ENCODE results near the gene STK16. TPM values are rescaled to one million over a fixed set of nuclear protein-coding genes. Genes with fewer than 3 reads are reported as not detected.

STK16 gene
- total RNA-seq, 1 experiment from 2014 or later: 21.6 TPM

DNA sequence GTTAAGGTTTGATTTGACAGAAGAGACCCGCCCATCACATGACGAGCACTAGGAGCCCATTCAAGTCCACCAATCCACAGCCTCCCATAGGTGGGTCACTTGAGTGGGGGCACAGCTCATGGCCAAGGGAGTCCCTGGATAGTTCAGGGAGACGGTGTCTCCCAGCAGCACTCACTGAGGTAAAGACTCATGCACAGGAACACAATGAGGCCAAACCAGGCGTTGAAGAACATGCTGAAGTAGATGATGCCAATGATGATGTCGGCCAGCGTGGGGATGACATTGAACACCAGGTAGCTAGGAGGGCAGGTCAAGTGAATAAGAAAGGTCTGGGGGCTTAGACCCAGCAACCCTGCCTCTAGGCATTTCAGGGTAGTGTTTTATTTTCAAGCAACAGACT is 30.5 kb upstream of the STK16 start:
- Mint-ChIP-seq H3K4me3 (no peak overlapping the region), H3K27ac (peak overlapping the region in 1 of 3 experiments; percentile 42; a peak in 1 of 7 replicates), H3K27me3 (ENCODE audit: low read depth) (peaks cover 3% of the 10 kb centered on the region; the same call in 1 of the 2 replicates), H3K9me3 (no peaks in the 10 kb centered on the region), H3K36me3 (ENCODE audit: insufficient read depth in 1 of 3, low read depth in 3 of 3) (peaks cover 14 to 61% (median 51%) of the 10 kb centered on the region in 3 experiments), H3K4me1 (peaks cover 19 to 23% of the 10 kb centered on the region in 2 experiments)
- Histone ChIP-seq H3K27me3 (ENCODE audit: insufficient read depth, low read length) (no peaks in the 10 kb centered on the region), H4K5ac (ENCODE audit: insufficient read length, low read depth, low read length) (no peak overlapping the region), H4K20me1 (ENCODE audit: control insufficient read depth, insufficient read depth, insufficient read length) (no peaks in the 10 kb centered on the region), H3K23me2 (ENCODE audit: insufficient read length, low read depth, low read length, poor library complexity, severe bottlenecking) (peaks cover 7% of the 10 kb centered on the region), H4K8ac (replicated peaks; ENCODE audit: insufficient read length, low read depth, low read length) (no peak overlapping the region), H2BK15ac (ENCODE audit: low read depth, low read length) (no peak overlapping the region), H3K79me2 (ENCODE audit: insufficient read depth, low read length) (no peaks in the 10 kb centered on the region), H3K23ac (ENCODE audit: insufficient read length, low read depth, low read length) (no peak overlapping the region), H3K4ac (ENCODE audit: low read depth, low read length) (no peak overlapping the region), H2BK120ac (ENCODE audit: low read depth, low read length, poor library complexity, severe bottlenecking) (no peak overlapping the region), H2BK5ac (ENCODE audit: insufficient read length, low read length) (no peak overlapping the region), H4K91ac (ENCODE audit: insufficient read length, low read depth, low read length) (no peak overlapping the region), H3K79me1 (ENCODE audit: insufficient read depth, low read depth, low read length, poor library complexity, severe bottlenecking) (no peaks in the 10 kb centered on the region), H3K9me3 (ENCODE audit: control insufficient read depth, low read depth, low read length) (no peaks in the 10 kb centered on the region), H3K18ac (ENCODE audit: insufficient read length, low read depth, low read length) (no peak overlapping the region), H3K14ac (ENCODE audit: insufficient read depth, low read length) (no peak overlapping the region), H3K9ac (ENCODE audit: extremely low read depth, insufficient read length, low read length) (no peak overlapping the region), H2AFZ (ENCODE audit: low read length) (no peak overlapping the region), H3K4me2 (ENCODE audit: insufficient read depth, insufficient read length, low read length) (no peak overlapping the region), H2BK20ac (ENCODE audit: low read depth, low read length, poor library complexity, severe bottlenecking) (no peak overlapping the region), H3K4me1 (ENCODE audit: insufficient read depth, low read length) (no peaks in the 10 kb centered on the region), H3K56ac (ENCODE audit: insufficient read length, low read depth, low read length) (no peak overlapping the region), H2AK5ac (ENCODE audit: insufficient read length, low read length) (no peak overlapping the region), H3T11ph (ENCODE audit: low read length) (no peak overlapping the region), H3K27ac (ENCODE audit: insufficient read length, low read depth, low read length) (no peak overlapping the region), H2BK12ac (ENCODE audit: insufficient read length, low read depth, low read length) (no peak overlapping the region)
- TF ChIP-seq, protein P1, sequence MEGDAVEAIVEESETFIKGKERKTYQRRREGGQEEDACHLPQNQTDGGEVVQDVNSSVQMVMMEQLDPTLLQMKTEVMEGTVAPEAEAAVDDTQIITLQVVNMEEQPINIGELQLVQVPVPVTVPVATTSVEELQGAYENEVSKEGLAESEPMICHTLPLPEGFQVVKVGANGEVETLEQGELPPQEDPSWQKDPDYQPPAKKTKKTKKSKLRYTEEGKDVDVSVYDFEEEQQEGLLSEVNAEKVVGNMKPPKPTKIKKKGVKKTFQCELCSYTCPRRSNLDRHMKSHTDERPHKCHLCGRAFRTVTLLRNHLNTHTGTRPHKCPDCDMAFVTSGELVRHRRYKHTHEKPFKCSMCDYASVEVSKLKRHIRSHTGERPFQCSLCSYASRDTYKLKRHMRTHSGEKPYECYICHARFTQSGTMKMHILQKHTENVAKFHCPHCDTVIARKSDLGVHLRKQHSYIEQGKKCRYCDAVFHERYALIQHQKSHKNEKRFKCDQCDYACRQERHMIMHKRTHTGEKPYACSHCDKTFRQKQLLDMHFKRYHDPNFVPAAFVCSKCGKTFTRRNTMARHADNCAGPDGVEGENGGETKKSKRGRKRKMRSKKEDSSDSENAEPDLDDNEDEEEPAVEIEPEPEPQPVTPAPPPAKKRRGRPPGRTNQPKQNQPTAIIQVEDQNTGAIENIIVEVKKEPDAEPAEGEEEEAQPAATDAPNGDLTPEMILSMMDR (conservative IDR thresholded peaks at IDR 0.05): no peak
- DNase-seq: no peak
- WGBS (ENCODE audit: extremely low coverage, insufficient read length, low lambda C conversion rate): no CpG with 5 or more reads among the region's 6 CpGs
